HG03571 (cell line): ENCODE results near the gene BAIAP2L2.
"Not testable (repeated sequence)": the region's sequence is repeated elsewhere in the genome, so short reads cannot be mapped to it uniquely, and the experiment has no call there.

Experiments used
- ATAC-seq: cut with Tn5 transposase; IDR thresholded peaks from one replicate; pipeline ENCODE4 v1.9.1; 2021; ENCODE audit not compliant: unreplicated experiment

BAIAP2L2 gene

GRCh38 chr22:38129856-38130255 lies 19.4 kb upstream of the BAIAP2L2 start:
- no peak for ATAC-seq

GRCh38 chr22:38129021-38129420 lies 18.5 kb upstream of the BAIAP2L2 start:
- ATAC-seq, result no peak

- no peak for ATAC-seq
Observed at GRCh38 chr22:38127869-38128268, 17.4 kb upstream of the BAIAP2L2 start.

- ATAC-seq, result no peak
Observed at GRCh38 chr22:38126928-38127668, 16.6 kb upstream of the BAIAP2L2 start.

GRCh38 chr22:38125751-38126201 lies 15.3 kb upstream of the BAIAP2L2 start:
- ATAC-seq, result no peak

GRCh38 chr22:38125038-38125610 lies 14.6 kb upstream of the BAIAP2L2 start:
- no peak for ATAC-seq

- ATAC-seq, result no peak
Observed at GRCh38 chr22:38124236-38124974, 13.9 kb upstream of the BAIAP2L2 start.

- ATAC-seq, result no peak
Observed at GRCh38 chr22:38122616-38123015, 12.1 kb upstream of the BAIAP2L2 start.

GRCh38 chr22:38120359-38121110 lies 10.1 kb upstream of the BAIAP2L2 start:
- no peak for ATAC-seq

GRCh38 chr22:38118747-38119146 lies 8.3 kb upstream of the BAIAP2L2 start:
- ATAC-seq, result not testable (repeated sequence)

GRCh38 chr22:38118182-38118581 lies 7.7 kb upstream of the BAIAP2L2 start:
- no peak for ATAC-seq

GRCh38 chr22:38117556-38117955 lies 7.1 kb upstream of the BAIAP2L2 start:
- not testable (repeated sequence) for ATAC-seq

GRCh38 chr22:38115423-38116205 lies 5.1 kb upstream of the BAIAP2L2 start:
- no peak for ATAC-seq

GRCh38 chr22:38114484-38115398 lies 4.3 kb upstream of the BAIAP2L2 start:
- ATAC-seq, result no peak

GRCh38 chr22:38112381-38112780 lies 1.9 kb upstream of the BAIAP2L2 start:
- no peak for ATAC-seq

- ATAC-seq, result no peak
Observed at GRCh38 chr22:38111925-38112355, 1.5 kb upstream of the BAIAP2L2 start.

- no peak for ATAC-seq
Observed at GRCh38 chr22:38110863-38111852, 674 bp upstream of the BAIAP2L2 start.

GRCh38 chr22:38109371-38110001 lies 998 bp downstream of the BAIAP2L2 start:
- no peak for ATAC-seq
